ENCODE data around the gene KMT2C. TPM values are rescaled to one million over a fixed set of nuclear protein-coding genes. Genes with fewer than 3 reads are reported as not detected.

The KMT2C gene
- total and polyA plus RNA-seq, 2 of the 8 experiments (the other 6 are each of a cell fraction or from before 2014, with no cell fraction given) = 9.1 to 40.8 TPM

DNA sequence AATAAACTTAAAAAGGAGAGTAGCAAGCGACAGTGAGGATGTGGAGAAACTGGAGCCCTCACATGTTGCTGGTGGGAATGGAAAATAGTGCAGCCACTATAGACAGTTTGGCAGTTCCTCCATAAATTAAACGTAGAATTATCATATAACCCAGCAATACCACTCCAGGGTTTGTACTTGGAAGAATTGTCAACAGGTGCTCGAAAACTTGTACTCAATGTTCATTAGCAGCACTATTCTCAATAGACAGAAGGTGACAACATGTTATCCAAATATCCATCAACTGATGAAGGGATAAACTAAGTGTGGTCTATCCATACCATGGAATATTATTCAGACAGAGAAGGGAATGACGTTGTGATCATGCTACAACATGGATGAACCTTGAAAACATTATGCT is 338.5 kb downstream of the KMT2C start:
- Histone ChIP-seq H4K8ac (ENCODE audit: extremely low read depth, insufficient read depth, low read length) (no peak overlapping the region), H3K56ac (replicated peaks; ENCODE audit: insufficient read length, low read depth, low read length) (no peak overlapping the region), H2AK5ac (ENCODE audit: low read depth, low read length) (no peak overlapping the region), H3K4me1 (replicated peaks in 1 of 4; ENCODE audit: control insufficient read depth in 3 of 4, insufficient read depth in 4 of 4, low read length in 3 of 4) (no peaks in the 10 kb centered on the region), H2BK15ac (ENCODE audit: low read length) (no peak overlapping the region), H3K9me3 (ENCODE audit: insufficient read depth in 2 of 2, low read depth in 1 of 2, low read length in 1 of 2) (no peaks in the 10 kb centered on the region), H3K79me2 (ENCODE audit: control insufficient read depth in 1 of 2, insufficient read depth in 2 of 2, low read length in 2 of 2) (no peaks in the 10 kb centered on the region), H3K36me3 (ENCODE audit: control insufficient read depth in 2 of 4, insufficient read depth in 4 of 4, low read length in 3 of 4) (no peaks in the 10 kb centered on the region; a peak in 1 of 8 replicates), H3K23ac (ENCODE audit: insufficient read length) (no peak overlapping the region), H4K20me1 (replicated peaks in 1 of 2; ENCODE audit: control insufficient read depth in 1 of 2, insufficient read depth in 2 of 2, low read length in 2 of 2) (peaks cover 0 to 2% of the 10 kb centered on the region in 2 experiments), H4K5ac (ENCODE audit: insufficient read length, low read depth, low read length) (no peak overlapping the region), H3K18ac (ENCODE audit: extremely low read depth, low read length) (no peak overlapping the region), H2BK12ac (ENCODE audit: low read depth, low read length) (no peak overlapping the region), H3K27ac (ENCODE audit: low read depth, low read length) (no peak overlapping the region), H2BK20ac (ENCODE audit: low read length) (no peak overlapping the region), H2AFZ (ENCODE audit: low read length) (no peak overlapping the region), H3K79me1 (ENCODE audit: low read depth, low read length) (no peaks in the 10 kb centered on the region), H3K4ac (replicated peaks; ENCODE audit: insufficient read length, low read depth, low read length) (no peak overlapping the region), H3K27me3 (replicated peaks in 1 of 4; ENCODE audit: control insufficient read depth in 3 of 4, extremely low read depth in 1 of 4, insufficient read depth in 3 of 4, low read length in 3 of 4) (no peaks in the 10 kb centered on the region), H3K9ac (replicated peaks in 1 of 4; ENCODE audit: extremely low read depth in 1 of 4, low read depth in 3 of 4, low read length in 3 of 4) (no peak overlapping the region), H2BK5ac (ENCODE audit: low read depth, low read length) (no peak overlapping the region), H2BK120ac (replicated peaks; ENCODE audit: low read depth, low read length) (no peak overlapping the region), H3K4me2 (ENCODE audit: insufficient read depth in 1 of 2, low read depth in 2 of 2, low read length in 2 of 2) (no peak overlapping the region), H4K91ac (replicated peaks; ENCODE audit: insufficient read length, low read length) (no peak overlapping the region), H3K4me3 (ENCODE audit: extremely low read depth in 1 of 4, insufficient read depth in 2 of 4, low read depth in 3 of 4, low read length in 4 of 4) (no peak overlapping the region), H3K23me2 (ENCODE audit: low read depth, low read length) (no peaks in the 10 kb centered on the region), H3K14ac (ENCODE audit: insufficient read length) (no peak overlapping the region)
- WGBS, 2 experiments (ENCODE audit: extremely low coverage in 1 of 2, insufficient coverage in 1 of 2, insufficient read length in 1 of 2, insufficient replicate concordance in 2 of 2, low coverage in 1 of 2, low lambda C conversion rate in 2 of 2, missing lambda C conversion rate in 1 of 2) = 86% methylated on average over 4 of the region's 4 CpGs; no CpG with 5 or more reads in 1 of the 2 experiments
- POLR2A ChIA-PET (ENCODE audit: partially characterized antibody) = no interaction called here
- CTCF ChIA-PET (ENCODE audit: partially characterized antibody) = no interaction called here
- no peak for FAIRE-seq
- no peak for DNase-seq (ENCODE audit: low read depth in 1 of 2, low spot score in 2 of 2)
- TF ChIP-seq YY1 (IDR thresholded peaks at IDR 0.05; ENCODE audit: low read depth, low read length) (no peak), POLR2AphosphoS5 (IDR thresholded peaks at IDR 0.05; ENCODE audit: low read depth, low read length) (no peak), SIRT6 (IDR thresholded peaks at IDR 0.05; ENCODE audit: low read length) (no peak)

Data from H1 (cell line).